Breast epithelium (tissue), 3 donors: ENCODE measurements around the gene PTPRG.

Experiments
- CTCF ChIP-seq, 3 donors: fragments of 450-650 bp; IDR thresholded peaks; one replicate each; pipeline ENCODE4 v1.5.1; 2016 to 2017; ENCODE audit warnings: antibody characterized with exemption in 3 of 3, mild to moderate bottlenecking in 3 of 3, moderate library complexity in 3 of 3
- POLR2A ChIP-seq: fragments of 450-650 bp; IDR thresholded peaks from one replicate; pipeline ENCODE4 v1.6.1; 2016; ENCODE audit warnings: antibody characterized with exemption, mild to moderate bottlenecking, moderate library complexity

GRCh38 chr3:61701011-61701410, 139.6 kb downstream of the PTPRG start:
- TF ChIP-seq CTCF (IDR thresholded peaks at IDR 0.05): no peak
- no peak for TF ChIP-seq POLR2A
